HL-60 (cell line): Measurements from ENCODE around the gene EFCC1.

Experiments
- DNase-seq, 2 experiments: peaks; one replicate each; pipeline ENCODE4 v3.0.0-alpha.2; 2010 to 2020; ENCODE audit warnings: low read depth in 1 of 2, low spot score in 1 of 2
- H3K27ac ChIP-seq: fragments of 250-450 bp; sonication (Bioruptor Pico); replicated peaks from 2 replicates; pipeline ENCODE4 v1.5.1; 2020; ENCODE audit warnings: mild to moderate bottlenecking, moderate library complexity
- H3K27me3 ChIP-seq: fragments of 250-450 bp; sonication (Bioruptor Pico); 2 replicates; pipeline ENCODE4 v1.5.1; 2021; ENCODE audit warnings: mild to moderate bottlenecking, moderate library complexity; ENCODE audit not compliant: insufficient read depth, poor library complexity, severe bottlenecking
- H3K4me3 ChIP-seq: replicated peaks from 2 replicates; pipeline ENCODE4 v1.5.1; 2011; ENCODE audit warnings: mild to moderate bottlenecking, control low read depth, low read length; ENCODE audit not compliant: insufficient read depth
- CTCF ChIP-seq: IDR thresholded peaks from one replicate; pipeline ENCODE4 v1.5.1; 2011; ENCODE audit warnings: low read length, control low read depth, inconsistent platforms; ENCODE audit not compliant: insufficient read depth
- GABPA ChIP-seq: IDR thresholded peaks from 2 replicates; pipeline ENCODE4 v1.6.1; 2012; ENCODE audit warnings: low read depth
- POLR2AphosphoS5 ChIP-seq: IDR thresholded peaks from 2 replicates; pipeline ENCODE4 v1.6.1; 2012; ENCODE audit warnings: low read depth
- REST ChIP-seq: IDR thresholded peaks from 2 replicates; pipeline ENCODE4 v1.6.1; 2012; ENCODE audit warnings: low read depth; ENCODE audit not compliant: insufficient replicate concordance
- SPI1 ChIP-seq: IDR thresholded peaks from 2 replicates; pipeline ENCODE4 v1.6.1; 2012; ENCODE audit warnings: low read depth, mild to moderate bottlenecking, borderline replicate concordance

Gene EFCC1

GRCh38 chr3:128967748-128968355 is 33.3 kb upstream of the EFCC1 start:
- Histone ChIP-seq H3K27me3 (no peaks in the 10 kb centered on the region), H3K4me3 (no peak overlapping the region), H3K27ac (no peak overlapping the region)
- no peak for DNase-seq
- TF ChIP-seq SPI1, result no peak
- no peak for TF ChIP-seq REST
- TF ChIP-seq POLR2AphosphoS5, result no peak
- no peak for TF ChIP-seq CTCF
- no peak for TF ChIP-seq GABPA

DNA sequence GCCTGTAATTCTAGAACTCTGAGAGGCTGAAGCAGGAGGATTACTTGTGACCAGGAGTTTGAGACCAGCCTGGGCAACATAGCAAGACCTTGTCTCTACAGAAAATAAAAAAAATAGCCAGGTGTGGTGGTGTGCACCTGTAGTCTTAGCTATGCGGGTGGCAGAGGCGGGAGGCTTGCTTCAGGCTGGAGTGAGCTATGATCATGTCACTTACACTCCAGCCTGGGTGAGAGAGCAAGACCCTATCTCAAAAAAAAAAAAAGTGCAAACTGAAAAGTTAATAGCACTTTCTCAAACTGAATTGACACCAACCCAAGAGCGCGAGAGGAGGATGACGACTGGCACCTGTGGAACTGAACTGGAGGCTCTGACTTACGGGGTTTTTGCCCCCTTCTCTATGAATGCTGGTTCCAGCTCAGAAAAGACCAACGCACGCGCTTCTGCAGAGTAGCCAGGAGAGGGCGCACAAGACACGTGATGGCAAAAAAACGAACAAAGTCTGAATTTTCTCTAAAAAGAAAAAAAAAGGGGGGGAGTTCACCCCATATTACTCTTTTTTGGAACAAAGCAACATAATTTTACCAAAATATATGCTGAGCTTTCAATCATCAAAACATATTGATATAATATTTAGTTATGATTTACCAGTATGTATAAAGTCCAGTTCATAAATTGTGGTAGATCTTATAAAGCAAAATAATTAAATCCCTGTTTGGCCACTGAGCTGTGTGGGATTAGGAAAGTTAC is 30.9 kb upstream of the EFCC1 start:
- H3K27me3 ChIP-seq, result no peaks in the 10 kb centered on the region
- H3K4me3 ChIP-seq, result no peak overlapping the region
- TF ChIP-seq CTCF, result peak; percentile 64
- TF ChIP-seq SPI1, result no peak
- DNase-seq, result peak; percentile 16 to 57
- H3K27ac ChIP-seq, result no peak overlapping the region

GRCh38 chr3:128970740-128971047 is 30.4 kb upstream of the EFCC1 start:
- Histone ChIP-seq H3K27ac (no peak overlapping the region), H3K4me3 (no peak overlapping the region), H3K27me3 (no peaks in the 10 kb centered on the region)
- TF ChIP-seq SPI1, result peak; percentile 44; the same call in 1 of the 2 replicates
- TF ChIP-seq GABPA, result peak; percentile 59; the same call in 1 of the 2 replicates
- TF ChIP-seq REST, result no peak
- DNase-seq, result peak; percentile 35 to 50

GRCh38 chr3:128971421-128972100 is 29.5 kb upstream of the EFCC1 start:
- Histone ChIP-seq H3K4me3 (no peak overlapping the region), H3K27me3 (no peaks in the 10 kb centered on the region), H3K27ac (peak overlapping the region; percentile 31)
- peak in 1 of 2 experiments; percentile 64 for DNase-seq
- TF ChIP-seq GABPA, result no peak
- no peak for TF ChIP-seq SPI1
- no peak for TF ChIP-seq REST
- no peak for TF ChIP-seq CTCF
- TF ChIP-seq POLR2AphosphoS5, result no peak
